MM.1S (cell line): ENCODE data around the gene CMTR1.

Experiments used
- DNase-seq: peaks from one replicate; pipeline ENCODE4 v3.0.0-alpha.2; 2015
- H2AFZ ChIP-seq: fragments of 300-600 bp; sonication (generic); 2 replicates; pipeline ENCODE4 v1.6.0; 2016; ENCODE audit warnings: antibody characterized with exemption, low read length
- H3F3A ChIP-seq: fragments of 300-600 bp; sonication (generic); 2 replicates; pipeline ENCODE4 v1.6.1; 2016; ENCODE audit warnings: mild to moderate bottlenecking, antibody characterized with exemption, low read length, moderate library complexity, mixed read lengths; ENCODE audit not compliant: insufficient read depth
- H3K27ac ChIP-seq: fragments of 300-600 bp; sonication (generic); 2 replicates; pipeline ENCODE4 v1.5.1; 2016; ENCODE audit warnings: mild to moderate bottlenecking, low read length
- H3K27me3 ChIP-seq: fragments of 300-600 bp; sonication (generic); replicated peaks from 2 replicates; pipeline ENCODE4 v1.6.0; 2016; ENCODE audit warnings: low read length; ENCODE audit not compliant: insufficient read depth
- H3K36me3 ChIP-seq: fragments of 300-600 bp; sonication (generic); replicated peaks from 2 replicates; pipeline ENCODE4 v1.6.1; 2016; ENCODE audit warnings: mild to moderate bottlenecking, low read length, mixed read lengths; ENCODE audit not compliant: insufficient read depth
- H3K4me1 ChIP-seq: fragments of 300-600 bp; sonication (generic); 2 replicates; pipeline ENCODE4 v1.6.1; 2016; ENCODE audit warnings: low read length, mixed read lengths
- H3K4me2 ChIP-seq: fragments of 300-600 bp; sonication (generic); 2 replicates; pipeline ENCODE4 v1.6.0; 2016; ENCODE audit warnings: low read depth, low read length
- H3K4me3 ChIP-seq: fragments of 300-600 bp; sonication (generic); 2 replicates; pipeline ENCODE4 v1.5.1; 2016; ENCODE audit warnings: low read length, mixed read lengths
- H3K79me2 ChIP-seq: fragments of 300-600 bp; sonication (generic); 2 replicates; pipeline ENCODE4 v1.6.1; 2016; ENCODE audit warnings: mixed run types, low read length, mixed read lengths
- H3K9ac ChIP-seq: fragments of 300-600 bp; sonication (generic); 2 replicates; pipeline ENCODE4 v1.6.1; 2016; ENCODE audit warnings: low read length, mixed read lengths
- H3K9me2 ChIP-seq: fragments of 300-600 bp; sonication (generic); replicated peaks from 2 replicates; pipeline ENCODE4 v1.6.1; 2016; ENCODE audit warnings: mild to moderate bottlenecking, low read length, mixed read lengths; ENCODE audit not compliant: insufficient read depth
- H3K9me3 ChIP-seq: fragments of 300-600 bp; sonication (generic); replicated peaks from 2 replicates; pipeline ENCODE4 v1.6.1; 2016; ENCODE audit warnings: mild to moderate bottlenecking, low read length, mixed read lengths; ENCODE audit not compliant: insufficient read depth
- H4K20me1 ChIP-seq: fragments of 300-600 bp; sonication (generic); 2 replicates; pipeline ENCODE4 v1.6.1; 2016; ENCODE audit warnings: mild to moderate bottlenecking, low read length, moderate library complexity, mixed read lengths; ENCODE audit not compliant: insufficient read depth
- CTCF ChIP-seq: fragments of 300-600 bp; sonication (generic); IDR thresholded peaks from 2 replicates; pipeline ENCODE4 v1.5.1; 2016; ENCODE audit warnings: antibody characterized with exemption, low read length, mixed read lengths
- EZH2 ChIP-seq: fragments of 300-600 bp; sonication (generic); optimal IDR thresholded peaks from 2 replicates; pipeline ENCODE3; 2017; ENCODE audit warnings: low read depth, mild to moderate bottlenecking, antibody characterized with exemption, low read length, mixed read lengths
- EZH2phosphoT487 ChIP-seq: fragments of 300-600 bp; sonication (generic); IDR thresholded peaks from 2 replicates; pipeline ENCODE4 v1.6.1; 2018; ENCODE audit warnings: antibody characterized with exemption, low read length

The CMTR1 gene

GRCh38 chr6:37473364-37474095 is 40.5 kb downstream of the CMTR1 start:
- no peak for TF ChIP-seq CTCF
- TF ChIP-seq EZH2phosphoT487 = no peak
- TF ChIP-seq EZH2 = no peak
- H3K27ac ChIP-seq = no peak overlapping the region
- H3K36me3 ChIP-seq = 0 out of 2 replicates have a peak, but pooled peaks cover 3% of the 10 kb centered on the region
- no peaks in the 10 kb centered on the region for H3K4me1 ChIP-seq
- no peak overlapping the region for H3K4me3 ChIP-seq
- H3K9ac ChIP-seq = no peak overlapping the region
- H3K4me2 ChIP-seq = no peak overlapping the region
- H3K9me3 ChIP-seq = no peaks in the 10 kb centered on the region
- H4K20me1 ChIP-seq = no peaks in the 10 kb centered on the region
- H3K27me3 ChIP-seq = no peaks in the 10 kb centered on the region
- no peaks in the 10 kb centered on the region for H3K79me2 ChIP-seq
- no peak for DNase-seq
- H3F3A ChIP-seq = no peaks in the 10 kb centered on the region
- H3K9me2 ChIP-seq = no peaks in the 10 kb centered on the region
- H2AFZ ChIP-seq = no peak overlapping the region

DNA sequence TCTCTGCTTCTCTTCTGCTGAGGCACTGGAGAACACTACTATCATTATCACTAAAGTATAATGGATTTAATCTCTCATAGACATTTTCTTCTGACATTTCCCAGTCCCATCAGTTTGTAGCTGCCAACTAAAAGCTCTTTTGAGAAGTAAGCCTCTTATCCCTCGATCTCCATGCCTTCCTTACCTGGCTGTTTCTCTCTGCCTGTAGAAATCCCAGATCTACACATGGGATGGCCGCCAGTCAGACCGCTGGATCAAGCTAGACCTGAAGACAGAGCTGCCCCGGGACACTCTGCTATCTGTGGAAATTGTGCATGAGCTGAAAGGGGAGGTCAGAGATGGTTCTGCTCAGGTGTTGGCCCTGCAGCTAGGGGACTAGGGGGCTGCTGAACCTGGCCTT is 41.3 kb downstream of the CMTR1 start:
- no peak for TF ChIP-seq EZH2
- TF ChIP-seq CTCF = no peak
- no peak for TF ChIP-seq EZH2phosphoT487
- no peak for DNase-seq
- H3K4me3 ChIP-seq = no peak overlapping the region
- H4K20me1 ChIP-seq = no peaks in the 10 kb centered on the region
- no peaks in the 10 kb centered on the region for H3K9me3 ChIP-seq
- H3K27me3 ChIP-seq = no peaks in the 10 kb centered on the region
- no peak overlapping the region for H2AFZ ChIP-seq
- H3K27ac ChIP-seq = no peak overlapping the region
- H3F3A ChIP-seq = no peaks in the 10 kb centered on the region
- H3K4me2 ChIP-seq = no peak overlapping the region
- no peaks in the 10 kb centered on the region for H3K4me1 ChIP-seq
- H3K9ac ChIP-seq = no peak overlapping the region
- no peaks in the 10 kb centered on the region for H3K9me2 ChIP-seq
- no peaks in the 10 kb centered on the region for H3K79me2 ChIP-seq
- 0 out of 2 replicates have a peak, but pooled peaks cover 6% of the 10 kb centered on the region for H3K36me3 ChIP-seq

- Histone ChIP-seq H3K9me2 (no peaks in the 10 kb centered on the region), H3K4me3 (no peak overlapping the region), H3K4me1 (no peaks in the 10 kb centered on the region), H2AFZ (no peak overlapping the region), H3K79me2 (no peaks in the 10 kb centered on the region), H3F3A (no peaks in the 10 kb centered on the region), H3K27ac (no peak overlapping the region), H3K9ac (no peak overlapping the region), H4K20me1 (no peaks in the 10 kb centered on the region), H3K9me3 (no peaks in the 10 kb centered on the region), H3K36me3 (0 out of 2 replicates have a peak, but pooled peaks cover 3% of the 10 kb centered on the region), H3K4me2 (no peak overlapping the region), H3K27me3 (no peaks in the 10 kb centered on the region)
- TF ChIP-seq CTCF = no peak
- no peak for DNase-seq
These were observed 44.2 kb downstream of the CMTR1 start for GRCh38 chr6:37477191-37477590.
